ENCODE measurements around the gene PARP2.

PARP2 gene

DNA sequence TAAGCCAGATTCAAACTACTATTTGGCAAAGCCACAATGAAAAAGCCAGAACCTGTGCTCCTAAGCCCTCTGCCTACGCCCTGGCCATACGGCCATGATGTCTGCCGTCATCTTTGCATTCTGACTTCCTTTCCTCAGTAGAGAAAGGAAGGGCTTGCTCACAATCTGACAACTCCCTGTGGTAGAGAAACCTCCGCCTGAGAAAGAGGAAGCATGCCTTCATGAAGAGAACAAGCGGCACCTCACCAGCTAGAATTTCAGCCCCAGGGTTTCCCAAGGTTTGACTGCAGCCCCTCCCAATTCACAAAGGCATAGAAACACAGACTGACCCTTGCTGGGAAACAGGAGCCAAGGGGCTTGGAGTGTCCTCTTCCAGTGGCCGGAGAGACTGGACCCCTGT lies 44.1 kb downstream of the PARP2 start:
- TF ChIP-seq CTCF (IDR thresholded peaks at IDR 0.05; ENCODE audit: control insufficient read depth, insufficient read depth, low read depth, low read length, missing control alignments), result no peak
- no peak for DNase-seq (ENCODE audit: low read depth)
- H3K4me3 ChIP-seq (ENCODE audit: control insufficient read depth, low read depth, low read length), result no peak overlapping the region

- H3K4me3 ChIP-seq (ENCODE audit: control insufficient read depth, low read depth, low read length), result no peak overlapping the region
- DNase-seq (ENCODE audit: low read depth), result no peak
- TF ChIP-seq CTCF (IDR thresholded peaks at IDR 0.05; ENCODE audit: control insufficient read depth, insufficient read depth, low read depth, low read length, missing control alignments), result no peak
Observed at GRCh38 chr14:20388159-20388558, 44.7 kb downstream of the PARP2 start.

DNA sequence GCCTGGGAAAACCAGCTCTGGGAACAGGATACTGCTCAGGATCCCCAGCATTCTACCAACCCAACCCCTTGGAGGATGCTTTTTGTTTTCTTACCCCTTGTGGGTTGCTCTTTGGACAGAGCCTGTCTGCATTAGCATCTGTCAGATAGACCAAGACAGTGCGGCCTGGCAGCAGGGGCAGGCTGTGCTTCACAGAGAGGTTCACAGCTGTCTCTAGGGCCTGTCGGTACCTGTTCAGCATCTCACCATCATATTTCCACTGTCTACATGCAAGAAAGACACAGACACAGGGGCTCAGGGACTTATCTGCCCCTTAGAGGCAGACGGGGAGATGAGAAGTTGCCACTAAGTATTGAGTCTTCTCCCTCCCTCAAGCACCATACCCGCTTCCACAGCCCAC lies 48.1 kb downstream of the PARP2 start:
- DNase-seq (ENCODE audit: low read depth), result no peak
- TF ChIP-seq CTCF (IDR thresholded peaks at IDR 0.05; ENCODE audit: control insufficient read depth, insufficient read depth, low read depth, low read length, missing control alignments), result no peak
- no peak overlapping the region for H3K4me3 ChIP-seq (ENCODE audit: control insufficient read depth, low read depth, low read length)

- no peak for TF ChIP-seq CTCF (IDR thresholded peaks at IDR 0.05; ENCODE audit: control insufficient read depth, insufficient read depth, low read depth, low read length, missing control alignments)
- no peak for DNase-seq (ENCODE audit: low read depth)
Observed at GRCh38 chr14:20397511-20397910, 54.1 kb downstream of the PARP2 start.

DNA sequence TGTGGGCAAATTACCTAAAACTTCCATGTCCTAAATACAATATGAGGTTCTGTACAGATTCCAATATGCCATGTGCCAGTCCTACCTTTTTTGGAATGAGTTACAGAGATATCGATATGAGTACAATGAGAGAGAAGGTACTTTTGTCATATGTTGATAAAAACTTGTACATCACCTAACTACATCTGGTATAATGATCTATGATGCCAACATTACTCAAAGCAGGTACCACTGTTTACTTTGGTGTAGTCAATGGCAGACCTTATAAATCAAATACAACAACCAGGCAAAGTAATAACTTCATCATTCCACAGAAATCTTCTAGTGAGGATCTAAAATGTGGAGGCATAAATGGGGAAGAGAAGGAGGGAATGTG lies 57.1 kb downstream of the PARP2 start:
- no peak for DNase-seq (ENCODE audit: low read depth)
- no peak overlapping the region for H3K4me3 ChIP-seq (ENCODE audit: control insufficient read depth, low read depth, low read length)
- no peak for TF ChIP-seq CTCF (IDR thresholded peaks at IDR 0.05; ENCODE audit: control insufficient read depth, insufficient read depth, low read depth, low read length, missing control alignments)

More at GRCh38 chr14:20397511-20397910, 54.1 kb downstream of the PARP2 start:
- no peak overlapping the region for H3K4me3 ChIP-seq (ENCODE audit: control insufficient read depth, low read depth, low read length)

GRCh38 chr14:20400965-20401593 lies 57.6 kb downstream of the PARP2 start:
- H3K4me3 ChIP-seq (ENCODE audit: control insufficient read depth, low read depth, low read length), result no peak overlapping the region
- DNase-seq (ENCODE audit: low read depth), result no peak
- no peak for TF ChIP-seq CTCF (IDR thresholded peaks at IDR 0.05; ENCODE audit: control insufficient read depth, insufficient read depth, low read depth, low read length, missing control alignments)

GRCh38 chr14:20403521-20403920 lies 60.1 kb downstream of the PARP2 start:
- no peak overlapping the region for H3K4me3 ChIP-seq (ENCODE audit: control insufficient read depth, low read depth, low read length)
- DNase-seq (ENCODE audit: low read depth), result no peak
- TF ChIP-seq CTCF (IDR thresholded peaks at IDR 0.05; ENCODE audit: control insufficient read depth, insufficient read depth, low read depth, low read length, missing control alignments), result no peak

Data from AG09309 (cell line).